Rectal smooth muscle tissue (tissue), 1 donor: Measurements from ENCODE around the gene TNRC6B.
A peak's percentile ranks its signal among the peaks of the same experiment; 100 is the strongest.
"Not testable (repeated sequence)": the region's sequence is repeated elsewhere in the genome, so short reads cannot be mapped to it uniquely, and the experiment has no call there.

ENCODE experiments used
- H3K27ac ChIP-seq: one replicate; pipeline ENCODE4 v1.7.0; 2013; ENCODE audit warnings: low read depth, low read length, inconsistent platforms
- H3K27me3 ChIP-seq: one replicate; pipeline ENCODE4 v1.7.0; 2013; ENCODE audit warnings: low read length; ENCODE audit not compliant: control insufficient read depth, insufficient read depth
- H3K36me3 ChIP-seq: one replicate; pipeline ENCODE4 v1.7.0; 2013; ENCODE audit warnings: low read length; ENCODE audit not compliant: control insufficient read depth, insufficient read depth
- H3K4me1 ChIP-seq: one replicate; pipeline ENCODE4 v1.7.0; 2013; ENCODE audit warnings: low read length; ENCODE audit not compliant: control insufficient read depth, insufficient read depth
- H3K4me3 ChIP-seq: one replicate; pipeline ENCODE4 v1.7.0; 2013; ENCODE audit warnings: low read length
- H3K9ac ChIP-seq: one replicate; pipeline ENCODE4 v1.7.0; 2013; ENCODE audit warnings: low read length

Gene TNRC6B

GRCh38 chr22:40376149-40376548 is 198.4 kb downstream of the TNRC6B start:
- no peak overlapping the region for H3K27ac ChIP-seq

GRCh38 chr22:40377931-40378330 is 200.2 kb downstream of the TNRC6B start:
- no peaks in the 10 kb centered on the region for H3K4me1 ChIP-seq
- H3K27me3 ChIP-seq, result no peaks in the 10 kb centered on the region
- H3K4me3 ChIP-seq, result no peak overlapping the region
- H3K27ac ChIP-seq, result no peak overlapping the region
- no peaks in the 10 kb centered on the region for H3K36me3 ChIP-seq
- H3K9ac ChIP-seq, result no peak overlapping the region

More at GRCh38 chr22:40376149-40376548, 198.4 kb downstream of the TNRC6B start:
- Histone ChIP-seq H3K27me3 (no peaks in the 10 kb centered on the region), H3K36me3 (no peaks in the 10 kb centered on the region), H3K4me1 (no peaks in the 10 kb centered on the region), H3K4me3 (no peak overlapping the region), H3K9ac (no peak overlapping the region)

GRCh38 chr22:40378448-40378847 is 200.7 kb downstream of the TNRC6B start:
- not testable (repeated sequence) for H3K4me1 ChIP-seq, H3K27ac ChIP-seq, H3K27me3 ChIP-seq, H3K36me3 ChIP-seq, H3K4me3 ChIP-seq, H3K9ac ChIP-seq

- no peak overlapping the region for H3K9ac ChIP-seq
- H3K27ac ChIP-seq, result no peak overlapping the region
- no peaks in the 10 kb centered on the region for H3K36me3 ChIP-seq
- H3K27me3 ChIP-seq, result no peaks in the 10 kb centered on the region
- H3K4me3 ChIP-seq, result no peak overlapping the region
- no peaks in the 10 kb centered on the region for H3K4me1 ChIP-seq
Measured at GRCh38 chr22:40381461-40381860, 203.7 kb downstream of the TNRC6B start.

GRCh38 chr22:40383905-40384304 is 206.2 kb downstream of the TNRC6B start:
- Histone ChIP-seq H3K27me3 (no peaks in the 10 kb centered on the region), H3K36me3 (no peaks in the 10 kb centered on the region), H3K4me3 (no peak overlapping the region), H3K27ac (no peak overlapping the region), H3K9ac (no peak overlapping the region), H3K4me1 (no peaks in the 10 kb centered on the region)

GRCh38 chr22:40385036-40385782 is 207.5 kb downstream of the TNRC6B start:
- Histone ChIP-seq H3K27me3 (no peaks in the 10 kb centered on the region), H3K9ac (no peak overlapping the region), H3K36me3 (no peaks in the 10 kb centered on the region), H3K4me3 (peak overlapping the region; percentile 30), H3K4me1 (no peaks in the 10 kb centered on the region), H3K27ac (no peak overlapping the region)
